ENCODE data around the gene CEP164.

- TF ChIP-seq POLR2AphosphoS5 (IDR thresholded peaks at IDR 0.05; ENCODE audit: low read depth, low read length): no peak
- no peak for TF ChIP-seq POU2F2 (IDR thresholded peaks at IDR 0.05; ENCODE audit: low read depth, low read length)
- TF ChIP-seq POLR2A (IDR thresholded peaks at IDR 0.05; ENCODE audit: low read depth, low read length): no peak
- no peak for TF ChIP-seq TAF1 (IDR thresholded peaks at IDR 0.05; ENCODE audit: low read depth, low read length)
- no peak for TF ChIP-seq SPI1 (IDR thresholded peaks at IDR 0.05; ENCODE audit: low read depth, low read length)
These were observed 33.8 kb downstream of the CEP164 start for GRCh38 chr11:117361432-117361831.

Measured in GM12891 (cell line).